ENCODE data around the gene CLEC3B.

Gene CLEC3B

GRCh38 chr3:45029661-45030060, 3.6 kb downstream of the CLEC3B start:
- Histone ChIP-seq H3K27me3 (replicated peaks in 2 of 5; ENCODE audit: control insufficient read depth in 4 of 5, insufficient read depth in 5 of 5, low read length in 4 of 5) (no peaks in the 10 kb centered on the region), H3K36me3 (ENCODE audit: control insufficient read depth in 4 of 4, insufficient read depth in 4 of 4, low read length in 3 of 4) (no peaks in the 10 kb centered on the region), H3K27ac (ENCODE audit: insufficient read depth in 1 of 2, low read depth in 1 of 2, low read length in 2 of 2, poor library complexity in 1 of 2, severe bottlenecking in 2 of 2) (no peak overlapping the region), H3K4me3 (ENCODE audit: control insufficient read depth in 1 of 7, extremely low read depth in 1 of 7, insufficient read depth in 4 of 7, low read depth in 2 of 7, low read length in 6 of 7) (no peak overlapping the region), H3K9me3 (ENCODE audit: control extremely low read depth in 1 of 5, control insufficient read depth in 4 of 5, insufficient read depth in 2 of 5, low read depth in 1 of 5, low read length in 4 of 5) (no peaks in the 10 kb centered on the region), H3K4me1 (ENCODE audit: control extremely low read depth in 1 of 4, control insufficient read depth in 4 of 4, insufficient read depth in 4 of 4, low read length in 3 of 4) (peaks cover 0 to 41% (median 25%) of the 10 kb centered on the region in 4 experiments)
- POLR2A ChIA-PET: no interaction called here
- no peak for DNase-seq
- CTCF ChIA-PET: interaction anchor here (1.0 to 2.3 kb wide), 2 partner anchors 8 to 18 kb away, joined by 3 to 7 read pairs; no protein-coding TSS in a partner anchor
- 79% methylated on average over 3 of the region's 5 CpGs for WGBS (ENCODE audit: insufficient coverage)

DNA sequence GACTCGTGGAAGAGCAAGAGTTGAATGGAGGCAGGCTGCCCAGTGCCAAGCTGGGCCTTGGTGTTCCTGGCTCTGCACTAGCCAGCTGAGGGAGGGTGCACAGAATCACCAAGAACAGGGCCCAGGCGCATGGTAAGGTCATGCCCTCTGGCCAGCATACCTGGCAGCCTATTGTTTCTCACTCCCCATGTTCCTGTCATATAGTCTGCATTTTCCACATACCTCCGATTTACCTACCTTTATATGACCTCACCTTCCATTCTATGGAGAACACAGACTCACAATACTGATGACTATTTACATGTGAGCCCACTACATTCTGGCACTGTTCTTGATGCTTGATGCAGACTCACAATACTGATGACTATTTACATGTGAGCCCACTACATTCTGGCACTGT, 5.4 kb downstream of the CLEC3B start:
- no peak overlapping the region for H3K4me3 ChIP-seq (ENCODE audit: control insufficient read depth in 1 of 7, extremely low read depth in 1 of 7, insufficient read depth in 4 of 7, low read depth in 2 of 7, low read length in 6 of 7)
- no peaks in the 10 kb centered on the region for H3K27me3 ChIP-seq (replicated peaks in 2 of 5; ENCODE audit: control insufficient read depth in 4 of 5, insufficient read depth in 5 of 5, low read length in 4 of 5)
- WGBS (ENCODE audit: insufficient coverage): 100% methylated on average over 2 of the region's 3 CpGs
- no peak for DNase-seq
- H3K9me3 ChIP-seq (ENCODE audit: control extremely low read depth in 1 of 5, control insufficient read depth in 4 of 5, insufficient read depth in 2 of 5, low read depth in 1 of 5, low read length in 4 of 5): no peaks in the 10 kb centered on the region
- H3K27ac ChIP-seq (ENCODE audit: insufficient read depth in 1 of 2, low read depth in 1 of 2, low read length in 2 of 2, poor library complexity in 1 of 2, severe bottlenecking in 2 of 2): no peak overlapping the region
- CTCF ChIA-PET: interaction anchor here (1.1 to 1.7 kb wide), 3 partner anchors 9 to 179 kb away, joined by 4 to 7 read pairs (median 4); no protein-coding TSS in a partner anchor
- no peaks in the 10 kb centered on the region for H3K36me3 ChIP-seq (ENCODE audit: control insufficient read depth in 4 of 4, insufficient read depth in 4 of 4, low read length in 3 of 4)
- POLR2A ChIA-PET: no interaction called here
- H3K4me1 ChIP-seq (ENCODE audit: control extremely low read depth in 1 of 4, control insufficient read depth in 4 of 4, insufficient read depth in 4 of 4, low read length in 3 of 4): peaks cover 0 to 41% (median 32%) of the 10 kb centered on the region in 4 experiments

DNA sequence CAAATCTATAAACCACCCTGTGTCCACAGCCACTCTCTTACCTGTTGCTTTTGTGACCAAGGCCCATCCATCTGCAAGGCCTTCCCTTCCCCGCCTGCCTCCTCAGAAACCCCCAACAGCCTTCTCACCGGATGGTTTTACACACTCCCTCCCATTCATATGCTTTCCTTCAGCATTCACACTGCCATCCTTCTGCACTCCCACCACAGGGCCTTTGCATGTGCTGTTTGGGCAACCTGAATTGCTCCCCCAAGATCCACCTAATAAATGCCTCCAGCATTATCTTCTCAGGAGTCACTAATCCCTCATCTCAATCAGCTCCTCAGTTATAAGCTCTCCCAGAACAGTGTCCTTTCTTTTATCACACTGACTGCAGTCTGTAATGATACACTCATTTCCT, 6.0 kb downstream of the CLEC3B start:
- H3K27ac ChIP-seq (ENCODE audit: insufficient read depth in 1 of 2, low read depth in 1 of 2, low read length in 2 of 2, poor library complexity in 1 of 2, severe bottlenecking in 2 of 2): no peak overlapping the region
- H3K4me3 ChIP-seq (ENCODE audit: control insufficient read depth in 1 of 7, extremely low read depth in 1 of 7, insufficient read depth in 4 of 7, low read depth in 2 of 7, low read length in 6 of 7): no peak overlapping the region
- ChIA-PET CTCF (interaction anchor here (0.9 to 1.7 kb wide), 2 partner anchors 14 to 179 kb away, joined by 4 read pairs; no protein-coding TSS in a partner anchor), POLR2A (no interaction called here)
- no peaks in the 10 kb centered on the region for H3K36me3 ChIP-seq (ENCODE audit: control insufficient read depth in 4 of 4, insufficient read depth in 4 of 4, low read length in 3 of 4)
- no peaks in the 10 kb centered on the region for H3K9me3 ChIP-seq (ENCODE audit: control extremely low read depth in 1 of 5, control insufficient read depth in 4 of 5, insufficient read depth in 2 of 5, low read depth in 1 of 5, low read length in 4 of 5)
- no peak for DNase-seq
- peaks cover 0 to 41% (median 34%) of the 10 kb centered on the region in 4 experiments for H3K4me1 ChIP-seq (ENCODE audit: control extremely low read depth in 1 of 4, control insufficient read depth in 4 of 4, insufficient read depth in 4 of 4, low read length in 3 of 4)
- WGBS (ENCODE audit: insufficient coverage): 100% methylated on average over 2 of the region's 2 CpGs
- no peaks in the 10 kb centered on the region for H3K27me3 ChIP-seq (replicated peaks in 2 of 5; ENCODE audit: control insufficient read depth in 4 of 5, insufficient read depth in 5 of 5, low read length in 4 of 5)

- DNase-seq: no peak
- Histone ChIP-seq H3K4me1 (ENCODE audit: control extremely low read depth in 1 of 4, control insufficient read depth in 4 of 4, insufficient read depth in 4 of 4, low read length in 3 of 4) (peaks cover 0 to 40% (median 37%) of the 10 kb centered on the region in 4 experiments), H3K27ac (ENCODE audit: insufficient read depth in 1 of 2, low read depth in 1 of 2, low read length in 2 of 2, poor library complexity in 1 of 2, severe bottlenecking in 2 of 2) (no peak overlapping the region), H3K27me3 (replicated peaks in 2 of 5; ENCODE audit: control insufficient read depth in 4 of 5, insufficient read depth in 5 of 5, low read length in 4 of 5) (no peaks in the 10 kb centered on the region), H3K36me3 (ENCODE audit: control insufficient read depth in 4 of 4, insufficient read depth in 4 of 4, low read length in 3 of 4) (no peaks in the 10 kb centered on the region), H3K9me3 (ENCODE audit: control extremely low read depth in 1 of 5, control insufficient read depth in 4 of 5, insufficient read depth in 2 of 5, low read depth in 1 of 5, low read length in 4 of 5) (no peaks in the 10 kb centered on the region), H3K4me3 (ENCODE audit: control insufficient read depth in 1 of 7, extremely low read depth in 1 of 7, insufficient read depth in 4 of 7, low read depth in 2 of 7, low read length in 6 of 7) (no peak overlapping the region)
- WGBS (ENCODE audit: insufficient coverage): 76% methylated on average over 6 of the region's 6 CpGs
- ChIA-PET CTCF (interaction anchor here (0.7 to 4.7 kb wide), 6 partner anchors 13 to 622 kb away, joined by 3 to 22 read pairs (median 6); no protein-coding TSS in a partner anchor), POLR2A (no interaction called here)
Measured at GRCh38 chr3:45033791-45034190, 7.7 kb downstream of the CLEC3B start.

DNA sequence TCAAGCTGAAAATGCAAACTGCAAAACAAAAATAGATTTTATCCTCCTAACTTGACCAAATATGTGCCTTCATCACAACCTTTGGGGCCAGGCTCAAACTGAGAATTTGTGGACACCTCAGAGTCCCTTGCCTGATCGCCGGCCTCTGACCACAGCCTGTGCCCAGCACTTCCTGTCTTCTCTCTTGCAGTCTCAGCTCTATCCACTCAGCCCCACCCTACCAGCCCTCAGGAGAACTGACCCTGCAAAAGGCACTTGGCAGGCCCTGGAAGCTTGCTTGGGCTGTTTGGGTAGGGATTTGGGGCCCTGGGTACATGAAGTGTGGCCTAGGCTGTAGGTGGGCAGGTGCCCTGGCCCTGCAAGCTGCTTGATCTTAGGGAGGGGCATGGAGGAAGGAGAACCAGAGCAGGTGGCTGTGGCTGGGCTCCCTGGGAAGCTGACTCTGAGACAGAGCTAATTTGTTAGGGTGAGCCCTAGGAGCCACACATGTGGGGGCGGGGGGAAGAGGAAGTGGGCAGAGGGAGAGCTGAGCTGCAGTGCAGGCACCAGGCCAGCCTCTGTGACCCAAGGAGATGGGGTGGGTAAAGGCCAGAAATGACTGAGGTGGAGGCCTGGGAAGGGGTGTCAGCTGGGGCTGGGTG, 8.6 kb downstream of the CLEC3B start:
- CTCF ChIA-PET: interaction anchor here (0.8 to 4.7 kb wide), 6 partner anchors 10 to 474 kb away, joined by 3 to 22 read pairs (median 6); no protein-coding TSS in a partner anchor

GRCh38 chr3:45035441-45036301, 9.6 kb downstream of the CLEC3B start:
- CTCF ChIA-PET: interaction anchor here (0.7 to 12.8 kb wide), 16 partner anchors 11 to 473 kb away, joined by 3 to 300 read pairs (median 4); no protein-coding TSS in a partner anchor

More for the DNA sequence above, 8.6 kb downstream of the CLEC3B start:
- Histone ChIP-seq H3K9me3 (ENCODE audit: control extremely low read depth in 1 of 5, control insufficient read depth in 4 of 5, insufficient read depth in 2 of 5, low read depth in 1 of 5, low read length in 4 of 5) (no peaks in the 10 kb centered on the region), H3K27ac (ENCODE audit: insufficient read depth in 1 of 2, low read depth in 1 of 2, low read length in 2 of 2, poor library complexity in 1 of 2, severe bottlenecking in 2 of 2) (peak overlapping the region in 1 of 2 experiments; percentile 22), H3K4me1 (ENCODE audit: control extremely low read depth in 1 of 4, control insufficient read depth in 4 of 4, insufficient read depth in 4 of 4, low read length in 3 of 4) (peaks cover 0 to 40% (median 37%) of the 10 kb centered on the region in 4 experiments), H3K27me3 (replicated peaks in 2 of 5; ENCODE audit: control insufficient read depth in 4 of 5, insufficient read depth in 5 of 5, low read length in 4 of 5) (no peaks in the 10 kb centered on the region), H3K4me3 (ENCODE audit: control insufficient read depth in 1 of 7, extremely low read depth in 1 of 7, insufficient read depth in 4 of 7, low read depth in 2 of 7, low read length in 6 of 7) (peak overlapping the region in 4 of 7 experiments; percentile 19 to 39 (median 28)), H3K36me3 (ENCODE audit: control insufficient read depth in 4 of 4, insufficient read depth in 4 of 4, low read length in 3 of 4) (no peaks in the 10 kb centered on the region)
- 0% methylated on average over 2 of the region's 3 CpGs for WGBS (ENCODE audit: insufficient coverage)
- DNase-seq: peak; percentile 42 to 83 (median 76)
- POLR2A ChIA-PET: interaction anchor here (0.6 kb wide), 1 partner anchor 727 kb away, joined by 3 read pairs; no protein-coding TSS in a partner anchor

More at GRCh38 chr3:45035441-45036301, 9.6 kb downstream of the CLEC3B start:
- 49% methylated on average over 50 of the region's 64 CpGs for WGBS (ENCODE audit: insufficient coverage)
- Histone ChIP-seq H3K4me3 (ENCODE audit: control insufficient read depth in 1 of 7, extremely low read depth in 1 of 7, insufficient read depth in 4 of 7, low read depth in 2 of 7, low read length in 6 of 7) (peak overlapping the region in 5 of 7 experiments; percentile 26 to 68 (median 44)), H3K9me3 (ENCODE audit: control extremely low read depth in 1 of 5, control insufficient read depth in 4 of 5, insufficient read depth in 2 of 5, low read depth in 1 of 5, low read length in 4 of 5) (no peaks in the 10 kb centered on the region), H3K4me1 (ENCODE audit: control extremely low read depth in 1 of 4, control insufficient read depth in 4 of 4, insufficient read depth in 4 of 4, low read length in 3 of 4) (peaks cover 0 to 40% (median 37%) of the 10 kb centered on the region in 4 experiments), H3K36me3 (ENCODE audit: control insufficient read depth in 4 of 4, insufficient read depth in 4 of 4, low read length in 3 of 4) (no peaks in the 10 kb centered on the region), H3K27me3 (replicated peaks in 2 of 5; ENCODE audit: control insufficient read depth in 4 of 5, insufficient read depth in 5 of 5, low read length in 4 of 5) (no peaks in the 10 kb centered on the region), H3K27ac (ENCODE audit: insufficient read depth in 1 of 2, low read depth in 1 of 2, low read length in 2 of 2, poor library complexity in 1 of 2, severe bottlenecking in 2 of 2) (no peak overlapping the region)
- POLR2A ChIA-PET: interaction anchor here (0.6 kb wide), 1 partner anchor 726 kb away, joined by 3 read pairs; no protein-coding TSS in a partner anchor
- peak in 2 of 3 donors; percentile 38 to 52 for DNase-seq
